MM.1S (cell line): ENCODE results near the gene PLA2G6.

Source experiments
- EZH2 ChIP-seq: fragments of 300-600 bp; sonication (generic); optimal IDR thresholded peaks from 2 replicates; pipeline ENCODE3; 2017; ENCODE audit warnings: low read depth, mild to moderate bottlenecking, antibody characterized with exemption, low read length, mixed read lengths
- EZH2phosphoT487 ChIP-seq: fragments of 300-600 bp; sonication (generic); IDR thresholded peaks from 2 replicates; pipeline ENCODE4 v1.6.1; 2018; ENCODE audit warnings: antibody characterized with exemption, low read length
- TF ChIP-seq, protein P1 (sequence below): fragments of 300-600 bp; sonication (generic); IDR thresholded peaks from 2 replicates; pipeline ENCODE4 v1.5.1; 2016; ENCODE audit warnings: antibody characterized with exemption, low read length, mixed read lengths

DNA sequence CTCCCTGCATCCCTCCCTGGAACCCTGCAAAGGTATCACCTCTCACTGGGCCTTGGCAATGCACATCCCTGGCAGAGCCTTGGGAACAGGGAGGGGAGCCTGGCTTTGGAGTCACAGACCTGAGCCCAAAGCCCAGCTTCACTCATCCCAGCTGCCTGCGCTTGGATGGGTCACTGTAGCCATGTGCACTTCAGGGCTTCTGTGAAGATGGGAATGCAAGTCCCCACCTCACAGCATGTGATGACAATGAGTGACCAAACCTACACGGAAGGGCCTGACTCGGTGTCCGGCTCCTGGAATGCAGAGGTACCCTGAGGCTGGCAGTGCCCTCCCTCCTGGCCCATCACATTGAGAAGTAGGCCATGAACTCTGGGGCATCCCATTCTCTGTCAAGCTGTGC lies 48.3 kb downstream of the PLA2G6 start:
- TF ChIP-seq, protein P1, sequence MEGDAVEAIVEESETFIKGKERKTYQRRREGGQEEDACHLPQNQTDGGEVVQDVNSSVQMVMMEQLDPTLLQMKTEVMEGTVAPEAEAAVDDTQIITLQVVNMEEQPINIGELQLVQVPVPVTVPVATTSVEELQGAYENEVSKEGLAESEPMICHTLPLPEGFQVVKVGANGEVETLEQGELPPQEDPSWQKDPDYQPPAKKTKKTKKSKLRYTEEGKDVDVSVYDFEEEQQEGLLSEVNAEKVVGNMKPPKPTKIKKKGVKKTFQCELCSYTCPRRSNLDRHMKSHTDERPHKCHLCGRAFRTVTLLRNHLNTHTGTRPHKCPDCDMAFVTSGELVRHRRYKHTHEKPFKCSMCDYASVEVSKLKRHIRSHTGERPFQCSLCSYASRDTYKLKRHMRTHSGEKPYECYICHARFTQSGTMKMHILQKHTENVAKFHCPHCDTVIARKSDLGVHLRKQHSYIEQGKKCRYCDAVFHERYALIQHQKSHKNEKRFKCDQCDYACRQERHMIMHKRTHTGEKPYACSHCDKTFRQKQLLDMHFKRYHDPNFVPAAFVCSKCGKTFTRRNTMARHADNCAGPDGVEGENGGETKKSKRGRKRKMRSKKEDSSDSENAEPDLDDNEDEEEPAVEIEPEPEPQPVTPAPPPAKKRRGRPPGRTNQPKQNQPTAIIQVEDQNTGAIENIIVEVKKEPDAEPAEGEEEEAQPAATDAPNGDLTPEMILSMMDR: no peak
- TF ChIP-seq EZH2phosphoT487 (no peak), EZH2 (no peak)
